Activated CD4-positive, CD25-positive, alpha-beta regulatory T cell treated with anti-CD3 and anti-CD28 coated beads, Interleukin-2, amount 50 U/mL, for 72 hours (primary cell): ENCODE data around the gene KIF5C.
"Not testable (repeated sequence)": the region's sequence is repeated elsewhere in the genome, so short reads cannot be mapped to it uniquely, and the experiment has no call there.

Experiments used
- DNase-seq: peaks from one replicate; pipeline ENCODE4 v3.0.0; 2021

The KIF5C gene

DNA sequence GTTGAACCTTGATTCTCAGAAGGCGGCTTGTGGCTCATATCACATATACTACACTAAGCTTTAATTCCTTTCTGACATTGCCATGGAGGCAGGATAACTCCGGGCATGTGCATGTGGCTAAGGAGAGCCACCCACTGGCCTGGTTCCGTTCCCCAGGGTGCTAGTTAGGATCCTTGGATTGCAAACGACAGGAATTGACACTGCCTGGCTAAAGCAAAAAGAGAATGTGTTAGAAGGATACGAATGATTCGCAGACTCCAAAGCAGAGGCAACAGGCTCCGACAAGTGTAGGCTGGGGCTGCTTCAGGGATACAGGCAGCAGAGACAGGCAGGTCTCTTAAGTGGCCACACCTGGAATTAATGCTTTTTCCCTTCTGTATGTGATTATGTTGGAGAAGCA, 92.0 kb downstream of the KIF5C start:
- DNase-seq: no peak

DNA sequence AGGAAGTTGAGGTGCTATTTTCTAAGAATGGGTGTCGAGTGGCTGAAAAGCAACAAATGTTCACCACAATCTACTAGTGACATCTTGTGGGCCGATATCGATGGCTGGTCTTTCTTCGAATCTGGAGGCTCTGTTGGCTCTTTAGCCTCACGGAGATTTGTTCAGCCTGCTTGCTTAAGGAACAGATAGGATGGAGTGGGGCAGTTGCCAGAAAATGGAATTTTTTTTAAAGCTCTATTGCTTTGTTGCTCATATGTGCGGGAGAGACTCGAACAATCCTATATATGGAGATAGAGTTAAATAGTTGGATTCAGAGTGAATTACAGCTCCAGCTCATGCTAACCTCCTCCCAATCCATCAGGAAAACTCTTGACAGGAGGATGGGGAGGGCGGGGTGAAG, 92.6 kb downstream of the KIF5C start:
- no peak for DNase-seq

- DNase-seq: no peak
Observed at GRCh38 chr2:148968301-148968700, 93.3 kb downstream of the KIF5C start.

DNA sequence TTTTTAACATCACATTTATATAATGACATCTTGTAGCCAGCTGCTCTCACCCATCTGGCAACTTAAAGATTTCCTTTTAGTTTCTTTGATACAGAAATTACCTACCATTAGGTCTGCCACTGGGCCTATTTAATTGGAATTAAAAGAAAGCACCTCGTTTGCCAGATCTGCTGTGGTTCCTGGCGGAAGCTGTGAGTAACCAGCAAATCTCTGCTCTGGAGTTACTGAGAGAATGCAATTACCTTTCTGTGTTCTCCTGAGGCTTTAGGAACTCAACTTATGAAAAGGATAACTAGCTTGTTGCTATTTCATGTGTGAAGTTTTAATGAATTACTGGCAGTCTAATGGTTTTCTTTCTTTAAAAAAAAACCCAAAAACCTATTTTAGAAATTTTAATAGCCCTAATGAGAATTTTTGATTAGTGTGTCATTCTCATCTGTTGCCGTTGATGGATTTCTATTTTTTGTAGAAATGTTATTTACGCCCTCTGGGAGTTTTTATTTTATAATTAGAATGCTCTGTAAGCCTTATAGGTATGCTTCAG, 93.8 kb downstream of the KIF5C start:
- no peak for DNase-seq

- DNase-seq: no peak
Observed at GRCh38 chr2:148969659-148970061, 94.6 kb downstream of the KIF5C start.

DNA sequence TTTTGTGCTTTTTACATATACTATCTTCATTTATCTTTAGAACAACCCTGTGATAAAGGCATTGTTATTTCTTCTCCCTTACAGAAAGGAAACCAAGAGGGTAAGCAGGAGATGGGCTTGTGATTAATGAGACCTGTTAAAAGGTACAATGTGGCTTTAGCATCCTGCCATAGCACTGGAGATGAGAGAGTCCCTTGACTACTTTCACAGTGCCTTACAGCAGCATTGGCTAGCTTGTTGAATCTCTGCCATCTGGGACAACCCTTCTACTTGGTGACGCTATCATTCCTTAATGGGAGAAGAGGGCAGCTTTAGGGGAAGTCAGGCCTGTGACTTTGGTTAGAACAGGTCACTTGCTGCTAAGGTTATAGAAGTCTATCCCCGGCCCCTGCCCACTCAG, 95.4 kb downstream of the KIF5C start:
- DNase-seq: no peak

DNA sequence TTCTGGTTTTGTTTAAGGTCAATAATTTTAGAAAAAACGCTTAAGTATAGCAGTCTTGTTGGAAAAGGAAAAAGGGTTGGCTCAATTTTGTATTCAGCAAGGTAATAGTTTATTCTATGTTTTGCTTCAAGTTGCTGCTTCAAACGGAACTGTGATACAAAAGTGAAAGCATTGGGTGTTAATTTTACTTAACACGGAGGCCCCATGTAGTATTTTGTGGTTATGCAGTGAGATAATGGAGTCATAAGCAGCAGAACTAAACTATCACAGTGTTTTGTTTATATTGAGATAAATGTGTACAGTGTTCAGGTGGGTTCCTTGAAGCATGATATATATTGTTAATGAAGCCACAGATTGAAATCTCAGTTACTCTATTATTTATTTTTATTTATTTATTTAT, 96.5 kb downstream of the KIF5C start:
- no peak for DNase-seq

GRCh38 chr2:148974095-148974494, 99.1 kb downstream of the KIF5C start:
- DNase-seq: no peak

GRCh38 chr2:148978026-148978685, 103.1 kb downstream of the KIF5C start:
- DNase-seq: no peak

- DNase-seq: no peak
Observed at GRCh38 chr2:148978706-148979105, 103.7 kb downstream of the KIF5C start.

GRCh38 chr2:148979164-148979918, 104.3 kb downstream of the KIF5C start:
- no peak for DNase-seq

GRCh38 chr2:148979919-148980277, 104.9 kb downstream of the KIF5C start:
- DNase-seq: no peak

GRCh38 chr2:148980496-148980895, 105.5 kb downstream of the KIF5C start:
- DNase-seq: not testable (repeated sequence)

GRCh38 chr2:148981324-148981723, 106.3 kb downstream of the KIF5C start:
- no peak for DNase-seq

DNA sequence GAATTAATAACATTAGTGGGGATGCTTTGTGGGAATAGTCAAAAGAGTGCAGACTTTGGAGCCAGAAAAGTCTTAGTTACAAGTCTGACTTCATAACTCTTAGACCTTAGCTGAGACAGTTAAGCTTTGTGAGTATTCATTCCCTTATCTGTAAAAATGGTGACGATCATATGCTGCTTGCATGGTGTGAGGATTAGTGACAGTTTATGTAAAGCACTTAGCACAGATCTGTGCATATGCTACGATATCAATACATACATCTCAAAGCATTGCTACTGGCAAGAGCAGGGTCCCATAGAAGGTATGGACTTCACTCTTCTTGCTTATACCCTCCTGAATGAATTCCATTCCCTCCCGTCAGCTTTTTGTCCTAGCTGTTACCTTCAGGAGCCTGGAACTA, 106.8 kb downstream of the KIF5C start:
- DNase-seq: no peak

DNA sequence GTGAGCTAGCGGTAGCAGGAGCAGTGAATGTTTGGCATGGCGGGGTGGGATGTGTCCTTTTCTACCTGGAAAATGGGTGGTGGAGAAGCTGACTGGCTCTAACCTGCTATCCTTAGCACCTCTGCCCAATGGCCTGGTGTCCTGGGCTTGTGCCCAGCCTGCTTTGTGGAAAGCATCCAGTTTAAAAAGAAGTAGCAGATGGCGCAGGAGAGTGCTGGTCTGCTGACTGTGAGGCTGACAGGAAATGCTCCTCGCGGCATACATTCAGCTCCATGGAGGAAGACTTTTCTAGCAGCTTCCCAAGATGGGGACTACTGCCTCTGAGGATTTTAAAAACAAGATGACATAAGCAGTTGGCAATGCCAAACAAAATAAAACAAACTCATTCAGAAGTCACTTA, 107.3 kb downstream of the KIF5C start:
- no peak for DNase-seq

DNA sequence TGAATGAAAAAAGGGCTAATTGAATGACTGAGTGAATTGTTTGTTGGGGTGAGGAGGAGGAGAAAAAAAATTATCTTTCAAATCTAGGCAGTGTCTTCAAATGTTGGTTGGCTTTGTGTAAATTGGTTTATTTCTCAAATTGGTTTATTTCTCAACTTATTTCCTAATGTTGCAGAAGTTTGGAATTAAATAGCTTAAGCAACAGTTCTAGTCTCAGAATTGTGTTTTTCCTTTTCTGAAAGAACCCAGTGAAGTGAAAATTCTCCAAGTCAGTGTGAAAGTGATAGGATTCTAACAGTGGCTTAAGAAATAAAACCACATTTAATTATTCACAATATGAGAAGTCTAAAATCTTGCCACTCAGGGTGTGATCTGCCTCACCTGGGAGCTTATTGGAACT, 108.9 kb downstream of the KIF5C start:
- DNase-seq: no peak

GRCh38 chr2:148984449-148984848, 109.4 kb downstream of the KIF5C start:
- DNase-seq: no peak

- no peak for DNase-seq
Observed at GRCh38 chr2:148987286-148987685, 112.3 kb downstream of the KIF5C start.

GRCh38 chr2:148988337-148988736, 113.3 kb downstream of the KIF5C start:
- no peak for DNase-seq

- no peak for DNase-seq
Observed at GRCh38 chr2:148989882-148990493, 115.0 kb downstream of the KIF5C start.

GRCh38 chr2:148990968-148991367, 115.9 kb downstream of the KIF5C start:
- no peak for DNase-seq

- no peak for DNase-seq
Observed at GRCh38 chr2:148992448-148992847, 117.4 kb downstream of the KIF5C start.

DNA sequence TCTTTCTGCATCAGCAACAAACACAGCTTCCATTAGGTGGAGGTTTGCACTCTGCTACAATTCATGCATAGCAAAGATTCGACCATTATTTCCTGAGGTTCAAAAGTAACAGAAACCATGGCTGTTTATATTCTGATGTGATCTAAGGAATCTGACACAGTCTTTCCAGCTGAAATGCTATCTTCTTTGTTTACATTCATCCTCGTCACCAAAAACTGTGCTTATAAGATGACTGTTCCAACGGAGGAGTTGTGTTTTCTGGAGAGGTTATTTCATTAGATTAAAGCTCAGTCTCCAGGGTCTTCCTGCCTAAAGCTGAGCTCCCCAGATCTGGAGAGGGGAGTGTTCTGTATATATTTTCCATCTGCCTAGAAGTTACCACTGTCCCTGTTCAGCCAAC, 118.3 kb downstream of the KIF5C start:
- DNase-seq: no peak
